ENCODE measurements around the gene TEDDM1.

TEDDM1 gene

GRCh38 chr1:182367926-182368325 is 32.5 kb downstream of the TEDDM1 start:
- Histone ChIP-seq H3K27ac (ENCODE audit: low read length) (no peak overlapping the region), H2AFZ (ENCODE audit: low read depth, low read length) (no peak overlapping the region), H3K36me3 (replicated peaks; ENCODE audit: low read depth, low read length) (no peaks in the 10 kb centered on the region), H3K27me3 (ENCODE audit: low read depth, low read length) (peaks cover 22% of the 10 kb centered on the region), H3K4me2 (ENCODE audit: low read length) (peak overlapping the region; percentile 54; the same call in 1 of the 2 replicates), H4K20me1 (ENCODE audit: insufficient read depth, low read length) (no peaks in the 10 kb centered on the region), H3K9me3 (ENCODE audit: insufficient read depth, low read length) (no peaks in the 10 kb centered on the region), H3K4me1 (ENCODE audit: low read length) (peaks cover 9% of the 10 kb centered on the region), H3K4me3 (ENCODE audit: low read length) (no peak overlapping the region), H3K9ac (ENCODE audit: low read length) (no peak overlapping the region), H3K79me2 (ENCODE audit: low read length) (no peaks in the 10 kb centered on the region)
- TF ChIP-seq EZH2phosphoT487 (IDR thresholded peaks at IDR 0.05; ENCODE audit: low read depth) (no peak), CTCF (IDR thresholded peaks at IDR 0.05; ENCODE audit: low read depth, low read length) (no peak)

- H2AFZ ChIP-seq (ENCODE audit: low read depth, low read length): no peak overlapping the region
- H3K9me3 ChIP-seq (ENCODE audit: insufficient read depth, low read length): no peaks in the 10 kb centered on the region
- H3K4me1 ChIP-seq (ENCODE audit: low read length): peaks cover 9% of the 10 kb centered on the region
- no peaks in the 10 kb centered on the region for H3K36me3 ChIP-seq (replicated peaks; ENCODE audit: low read depth, low read length)
- H3K27ac ChIP-seq (ENCODE audit: low read length): no peak overlapping the region
- no peak overlapping the region for H3K4me2 ChIP-seq (ENCODE audit: low read length)
- peaks cover 22% of the 10 kb centered on the region for H3K27me3 ChIP-seq (ENCODE audit: low read depth, low read length)
- TF ChIP-seq EZH2phosphoT487 (IDR thresholded peaks at IDR 0.05; ENCODE audit: low read depth): no peak
- TF ChIP-seq CTCF (IDR thresholded peaks at IDR 0.05; ENCODE audit: low read depth, low read length): no peak
- H4K20me1 ChIP-seq (ENCODE audit: insufficient read depth, low read length): no peaks in the 10 kb centered on the region
- no peaks in the 10 kb centered on the region for H3K79me2 ChIP-seq (ENCODE audit: low read length)
- no peak overlapping the region for H3K4me3 ChIP-seq (ENCODE audit: low read length)
- H3K9ac ChIP-seq (ENCODE audit: low read length): no peak overlapping the region
These were observed 33.9 kb downstream of the TEDDM1 start for GRCh38 chr1:182366596-182366995.

DNA sequence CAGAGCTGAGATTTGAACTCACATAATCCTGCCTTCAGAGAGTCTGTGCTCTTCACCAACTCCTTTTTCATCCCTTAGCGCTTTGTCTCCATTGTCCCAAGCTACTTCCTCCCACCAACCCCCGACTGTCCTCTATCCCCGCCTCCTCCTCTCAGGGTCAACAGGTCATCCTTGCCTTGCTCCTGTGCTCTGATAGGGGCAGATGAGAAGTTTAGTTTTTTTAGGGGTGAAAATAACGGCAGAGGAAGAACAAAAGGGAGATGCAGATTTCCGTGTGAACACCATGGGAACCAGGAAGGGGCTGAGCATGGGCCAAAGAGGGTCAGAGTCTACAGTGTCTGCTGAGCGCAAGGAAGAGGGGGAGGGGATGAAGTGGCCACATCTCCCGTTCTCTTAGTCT is 40.8 kb downstream of the TEDDM1 start:
- Histone ChIP-seq H3K36me3 (replicated peaks; ENCODE audit: low read depth, low read length) (no peaks in the 10 kb centered on the region), H3K79me2 (ENCODE audit: low read length) (no peaks in the 10 kb centered on the region), H3K27me3 (ENCODE audit: low read depth, low read length) (no peaks in the 10 kb centered on the region), H4K20me1 (ENCODE audit: insufficient read depth, low read length) (no peaks in the 10 kb centered on the region), H3K27ac (ENCODE audit: low read length) (no peak overlapping the region), H3K9ac (ENCODE audit: low read length) (no peak overlapping the region), H3K4me2 (ENCODE audit: low read length) (no peak overlapping the region), H3K4me1 (ENCODE audit: low read length) (no peaks in the 10 kb centered on the region), H2AFZ (ENCODE audit: low read depth, low read length) (no peak overlapping the region), H3K4me3 (ENCODE audit: low read length) (no peak overlapping the region), H3K9me3 (ENCODE audit: insufficient read depth, low read length) (no peaks in the 10 kb centered on the region)
- TF ChIP-seq EZH2phosphoT487 (IDR thresholded peaks at IDR 0.05; ENCODE audit: low read depth) (no peak), CTCF (IDR thresholded peaks at IDR 0.05; ENCODE audit: low read depth, low read length) (no peak)

- no peak overlapping the region for H3K4me2 ChIP-seq (ENCODE audit: low read length)
- no peaks in the 10 kb centered on the region for H4K20me1 ChIP-seq (ENCODE audit: insufficient read depth, low read length)
These were observed 42.6 kb downstream of the TEDDM1 start for GRCh38 chr1:182357913-182358312.

More at GRCh38 chr1:182357913-182358312, 42.6 kb downstream of the TEDDM1 start:
- H3K27ac ChIP-seq (ENCODE audit: low read length): no peak overlapping the region
- no peaks in the 10 kb centered on the region for H3K79me2 ChIP-seq (ENCODE audit: low read length)
- no peaks in the 10 kb centered on the region for H3K36me3 ChIP-seq (replicated peaks; ENCODE audit: low read depth, low read length)
- H2AFZ ChIP-seq (ENCODE audit: low read depth, low read length): no peak overlapping the region
- no peaks in the 10 kb centered on the region for H3K27me3 ChIP-seq (ENCODE audit: low read depth, low read length)
- TF ChIP-seq CTCF (IDR thresholded peaks at IDR 0.05; ENCODE audit: low read depth, low read length): no peak
- TF ChIP-seq EZH2phosphoT487 (IDR thresholded peaks at IDR 0.05; ENCODE audit: low read depth): no peak
- H3K4me3 ChIP-seq (ENCODE audit: low read length): no peak overlapping the region
- H3K9me3 ChIP-seq (ENCODE audit: insufficient read depth, low read length): no peaks in the 10 kb centered on the region
- H3K4me1 ChIP-seq (ENCODE audit: low read length): no peaks in the 10 kb centered on the region
- no peak overlapping the region for H3K9ac ChIP-seq (ENCODE audit: low read length)

All from OCI-LY3 (cell line).